Large intestine (tissue), 3 donors: Measurements from ENCODE around the gene GDPD4. TPM values are rescaled to one million over a fixed set of nuclear protein-coding genes. Genes with fewer than 3 reads are reported as not detected.

Source experiments
- DNase-seq, 2 donors: peaks; one replicate each; pipeline versions ENCODE4 v3.0.0 to v3.0.0-alpha.2; 2013
- H3K27ac ChIP-seq: one replicate; pipeline ENCODE4 v1.5.1; 2013; ENCODE audit warnings: low read length
- H3K27me3 ChIP-seq: 2 replicates; pipeline ENCODE4 v1.6.1; 2013; ENCODE audit warnings: low read length; ENCODE audit not compliant: control insufficient read depth, insufficient read depth
- H3K36me3 ChIP-seq: 2 replicates; pipeline ENCODE4 v1.6.1; 2013; ENCODE audit warnings: low read length; ENCODE audit not compliant: control insufficient read depth, insufficient read depth
- H3K4me1 ChIP-seq: one replicate; pipeline ENCODE4 v1.6.1; 2013; ENCODE audit warnings: low read length; ENCODE audit not compliant: control insufficient read depth, insufficient read depth
- H3K4me3 ChIP-seq: one replicate; pipeline ENCODE4 v1.5.1; 2013; ENCODE audit warnings: low read length
- H3K9me3 ChIP-seq: one replicate; pipeline ENCODE4 v1.6.1; 2013; ENCODE audit warnings: mild to moderate bottlenecking, low read depth, low read length, moderate library complexity; ENCODE audit not compliant: control insufficient read depth
- WGBS: methylation state at CpG from one replicate; pipeline ENCODE4 v1.1.5; 2013; ENCODE audit warnings: low lambda C conversion rate; ENCODE audit not compliant: insufficient coverage; 5-methylcytosine and 5-hydroxymethylcytosine counted together
- polyA plus RNA-seq: library from polyadenylated mRNA; unstranded; fragments of 120-200 nt; gene quantifications from one replicate; pipeline ENCODE4 v1.2.1, GENCODE V29; 2013

Gene GDPD4
- polyA plus RNA-seq, 1 donor: 5.1 TPM

GRCh38 chr11:77213589-77214428, 87.7 kb downstream of the GDPD4 start:
- no peaks in the 10 kb centered on the region for H3K27me3 ChIP-seq
- no peak for DNase-seq
- H3K4me1 ChIP-seq: no peaks in the 10 kb centered on the region
- no peaks in the 10 kb centered on the region for H3K9me3 ChIP-seq
- H3K4me3 ChIP-seq: no peak overlapping the region
- H3K27ac ChIP-seq: no peak overlapping the region
- H3K36me3 ChIP-seq: peaks cover 64% of the 10 kb centered on the region
- no CpG with 5 or more reads among the region's 18 CpGs for WGBS

GRCh38 chr11:77213029-77213579, 88.4 kb downstream of the GDPD4 start:
- no peak overlapping the region for H3K4me3 ChIP-seq
- 100% methylated on average over 5 of the region's 13 CpGs for WGBS
- H3K36me3 ChIP-seq: peaks cover 71% of the 10 kb centered on the region
- no peaks in the 10 kb centered on the region for H3K9me3 ChIP-seq
- no peak for DNase-seq
- no peak overlapping the region for H3K27ac ChIP-seq
- H3K4me1 ChIP-seq: no peaks in the 10 kb centered on the region
- no peaks in the 10 kb centered on the region for H3K27me3 ChIP-seq

GRCh38 chr11:77212314-77213007, 89.0 kb downstream of the GDPD4 start:
- Histone ChIP-seq H3K27ac (no peak overlapping the region), H3K9me3 (no peaks in the 10 kb centered on the region), H3K4me1 (no peaks in the 10 kb centered on the region), H3K36me3 (peaks cover 77% of the 10 kb centered on the region), H3K27me3 (no peaks in the 10 kb centered on the region), H3K4me3 (no peak overlapping the region)
- no CpG with 5 or more reads among the region's 8 CpGs for WGBS
- no peak for DNase-seq

GRCh38 chr11:77211594-77212251, 89.8 kb downstream of the GDPD4 start:
- no peak overlapping the region for H3K27ac ChIP-seq
- no CpG with 5 or more reads among the region's 11 CpGs for WGBS
- H3K36me3 ChIP-seq: peaks cover 82% of the 10 kb centered on the region

GRCh38 chr11:77211040-77211451, 90.4 kb downstream of the GDPD4 start:
- WGBS: no CpG with 5 or more reads among the region's 14 CpGs
- no peak for DNase-seq

More at GRCh38 chr11:77211594-77212251, 89.8 kb downstream of the GDPD4 start:
- Histone ChIP-seq H3K27me3 (no peaks in the 10 kb centered on the region), H3K4me1 (no peaks in the 10 kb centered on the region), H3K9me3 (no peaks in the 10 kb centered on the region), H3K4me3 (no peak overlapping the region)
- no peak for DNase-seq

GRCh38 chr11:77209663-77210062, 91.8 kb downstream of the GDPD4 start:
- Histone ChIP-seq H3K4me1 (no peaks in the 10 kb centered on the region), H3K9me3 (no peaks in the 10 kb centered on the region), H3K27ac (no peak overlapping the region), H3K4me3 (no peak overlapping the region), H3K27me3 (no peaks in the 10 kb centered on the region), H3K36me3 (peaks cover 80% of the 10 kb centered on the region)
- DNase-seq: no peak
- 100% methylated on average over 1 of the region's 4 CpGs for WGBS

More at GRCh38 chr11:77211040-77211451, 90.4 kb downstream of the GDPD4 start:
- H3K4me3 ChIP-seq: no peak overlapping the region
- peaks cover 84% of the 10 kb centered on the region for H3K36me3 ChIP-seq
- no peaks in the 10 kb centered on the region for H3K27me3 ChIP-seq
- no peak overlapping the region for H3K27ac ChIP-seq
- no peaks in the 10 kb centered on the region for H3K4me1 ChIP-seq
- no peaks in the 10 kb centered on the region for H3K9me3 ChIP-seq

- no peak for DNase-seq
- Histone ChIP-seq H3K9me3 (no peaks in the 10 kb centered on the region), H3K27ac (no peak overlapping the region), H3K36me3 (peaks cover 78% of the 10 kb centered on the region), H3K4me3 (no peak overlapping the region), H3K4me1 (no peaks in the 10 kb centered on the region), H3K27me3 (no peaks in the 10 kb centered on the region)
- WGBS: no CpG with 5 or more reads among the region's 11 CpGs
Observed at GRCh38 chr11:77208535-77208934, 93.0 kb downstream of the GDPD4 start.

- Histone ChIP-seq H3K36me3 (peaks cover 78% of the 10 kb centered on the region), H3K9me3 (no peaks in the 10 kb centered on the region), H3K27ac (no peak overlapping the region), H3K4me1 (no peaks in the 10 kb centered on the region), H3K27me3 (no peaks in the 10 kb centered on the region), H3K4me3 (no peak overlapping the region)
- no CpG with 5 or more reads among the region's 10 CpGs for WGBS
- DNase-seq: no peak
Observed at GRCh38 chr11:77207618-77208313, 93.7 kb downstream of the GDPD4 start.

GRCh38 chr11:77207019-77207485, 94.4 kb downstream of the GDPD4 start:
- Histone ChIP-seq H3K27ac (no peak overlapping the region), H3K4me3 (no peak overlapping the region), H3K36me3 (peaks cover 78% of the 10 kb centered on the region), H3K9me3 (no peaks in the 10 kb centered on the region), H3K27me3 (no peaks in the 10 kb centered on the region), H3K4me1 (no peaks in the 10 kb centered on the region)
- no CpG with 5 or more reads among the region's 10 CpGs for WGBS
- DNase-seq: no peak
